ENCODE measurements around the gene COL6A2. TPM values are rescaled to one million over a fixed set of nuclear protein-coding genes. Genes with fewer than 3 reads are reported as not detected.

COL6A2 gene
- total RNA-seq, 1 experiment from 2014 or later, result 111 TPM

GRCh38 chr21:46057710-46058241, 40.1 kb upstream of the COL6A2 start (continued):
- TF ChIP-seq FOXP4 (CRISPR knock-in tag; IDR thresholded peaks at IDR 0.05) (no peak), ZNF396 (CRISPR knock-in tag; IDR thresholded peaks at IDR 0.05; ENCODE audit: borderline replicate concordance) (no peak), ATF1 (CRISPR knock-in tag; IDR thresholded peaks at IDR 0.05) (no peak), IRF2 (CRISPR knock-in tag; IDR thresholded peaks at IDR 0.05; ENCODE audit: borderline replicate concordance, low read depth) (no peak), NR1H2 (CRISPR knock-in tag; IDR thresholded peaks at IDR 0.05) (no peak), ATF3 (CRISPR knock-in tag; conservative IDR thresholded peaks at IDR 0.05) (no peak)

GRCh38 chr21:46058431-46059145, 39.3 kb upstream of the COL6A2 start:
- ChIA-PET CTCF (no interaction called here), POLR2A (no interaction called here)
- H3K9me3 Mint-ChIP-seq, result peaks cover 53% of the 10 kb centered on the region

More at GRCh38 chr21:46058431-46059145, 39.3 kb upstream of the COL6A2 start:
- TF ChIP-seq JUN (CRISPR knock-in tag; IDR thresholded peaks at IDR 0.05) (no peak), STAT6 (CRISPR knock-in tag; conservative IDR thresholded peaks at IDR 0.05; ENCODE audit: low read depth) (no peak), ZMAT4 (CRISPR knock-in tag; IDR thresholded peaks at IDR 0.05) (no peak), TCF7 (CRISPR knock-in tag; IDR thresholded peaks at IDR 0.05; ENCODE audit: low read depth) (no peak), SP1 (CRISPR knock-in tag; conservative IDR thresholded peaks at IDR 0.05) (no peak), ESRRA (CRISPR knock-in tag; IDR thresholded peaks at IDR 0.05; ENCODE audit: borderline replicate concordance) (no peak), ZSCAN18 (CRISPR knock-in tag; IDR thresholded peaks at IDR 0.05) (no peak), KAT7 (CRISPR knock-in tag; IDR thresholded peaks at IDR 0.05; ENCODE audit: borderline replicate concordance) (no peak), CREM (CRISPR knock-in tag; IDR thresholded peaks at IDR 0.05) (no peak)
- DNase-seq (ENCODE audit: low spot score), result no peak
- no peak overlapping the region for H3K4me3 Mint-ChIP-seq
- H3K27ac Mint-ChIP-seq, result peak overlapping the region; percentile 16; the same call in 1 of the 2 replicates
- peaks cover 6% of the 10 kb centered on the region for H3K4me1 Mint-ChIP-seq
- ATAC-seq, result no peak
- peaks cover 15% of the 10 kb centered on the region for H3K27me3 Mint-ChIP-seq (ENCODE audit: low read depth)
- peaks cover 43% of the 10 kb centered on the region for H3K36me3 Mint-ChIP-seq
